ENCODE measurements around the gene YARS1. TPM values are rescaled to one million over a fixed set of nuclear protein-coding genes. Genes with fewer than 3 reads are reported as not detected.

Gene YARS1
- total and polyA plus RNA-seq, 2 of the 13 experiments (the other 11 are each of a cell fraction or from before 2014, with no cell fraction given) = 50.1 to 113 TPM

- no peak for TF ChIP-seq TSC22D2 (CRISPR knock-in tag; IDR thresholded peaks at IDR 0.05; ENCODE audit: borderline replicate concordance)
- no peak for TF ChIP-seq ATF4 (CRISPR knock-in tag; IDR thresholded peaks at IDR 0.05)
- TF ChIP-seq MATR3 (CRISPR knock-in tag; IDR thresholded peaks at IDR 0.05) = no peak
- no peak for TF ChIP-seq ZNF235 (CRISPR knock-in tag; IDR thresholded peaks at IDR 0.05; ENCODE audit: borderline replicate concordance)
- no peak for TF ChIP-seq KDM6A (CRISPR knock-in tag; IDR thresholded peaks at IDR 0.05; ENCODE audit: low read depth)
- TF ChIP-seq ZNF574 (CRISPR knock-in tag; IDR thresholded peaks at IDR 0.05) = no peak
- no peak for TF ChIP-seq TMF1 (CRISPR knock-in tag; IDR thresholded peaks at IDR 0.05; ENCODE audit: low read depth)
Observed at GRCh38 chr1:32858791-32859190, 41.6 kb upstream of the YARS1 start (continued).

GRCh38 chr1:32858136-32858535, 41.0 kb upstream of the YARS1 start:
- H3K4me2 ChIP-seq (ENCODE audit: low read depth, low read length) = no peak overlapping the region
- CTCF ChIA-PET (ENCODE audit: low intra/inter-chr PET ratio, low total read pairs) = no interaction called here

More at GRCh38 chr1:32858136-32858535, 41.0 kb upstream of the YARS1 start:
- ATAC-seq (no peak), FAIRE-seq (no peak), DNase-seq (ENCODE audit: low spot score) (no peak)
- WGBS (ENCODE audit: low lambda C conversion rate) = 94% methylated on average over 2 of the region's 2 CpGs
- BruUV-seq (replicated peaks) = no TSS peak
- POLR2A ChIA-PET = no interaction called here
- Histone ChIP-seq H4K20me1 (ENCODE audit: insufficient read depth, low read length) (no peaks in the 10 kb centered on the region), H3K9ac (ENCODE audit: insufficient read depth, low read depth, low read length) (no peak overlapping the region), H2AFZ (ENCODE audit: low read length) (no peak overlapping the region), H3K27ac (ENCODE audit: extremely low read length, insufficient read depth, low read length) (no peak overlapping the region), H3K36me3 (replicated peaks in 1 of 2; ENCODE audit: control insufficient read depth in 1 of 2, insufficient read depth in 2 of 2, low read length in 2 of 2) (peaks cover 1 to 36% of the 10 kb centered on the region in 2 experiments; a peak in 3 of 5 replicates), H3K9me3 (ENCODE audit: low read length) (no peaks in the 10 kb centered on the region), H3K79me2 (ENCODE audit: insufficient read depth, low read length) (no peaks in the 10 kb centered on the region), H3K4me1 (ENCODE audit: insufficient read depth, low read length) (peaks cover 8% of the 10 kb centered on the region; the same call in 1 of the 2 replicates), H3K27me3 (ENCODE audit: control insufficient read depth in 1 of 2, insufficient read depth in 2 of 2, low read length in 2 of 2) (no peaks in the 10 kb centered on the region), H3K4me3 (replicated peaks in 1 of 3; ENCODE audit: insufficient read depth in 1 of 3, low read depth in 2 of 3, low read length in 3 of 3) (no peak overlapping the region)
- TF ChIP-seq EP300 (IDR thresholded peaks at IDR 0.05; ENCODE audit: low read depth in 2 of 2, low read length in 2 of 2) (no peak), EP300 (CRISPR knock-in tag; IDR thresholded peaks at IDR 0.05; ENCODE audit: borderline replicate concordance) (no peak), FIP1L1 (IDR thresholded peaks at IDR 0.05; ENCODE audit: borderline replicate concordance, insufficient read depth, low read depth, low read length) (no peak), RBAK (CRISPR knock-in tag; IDR thresholded peaks at IDR 0.05) (no peak), ZNF781 (CRISPR knock-in tag; IDR thresholded peaks at IDR 0.05; ENCODE audit: borderline replicate concordance, not compliant biosample characterization) (no peak), CBX2 (IDR thresholded peaks at IDR 0.05; ENCODE audit: low read depth, low read length) (no peak), CBX2 (CRISPR knock-in tag; IDR thresholded peaks at IDR 0.05; ENCODE audit: low read depth) (no peak), ZNF709 (CRISPR knock-in tag; IDR thresholded peaks at IDR 0.05) (no peak), ZNF562 (CRISPR knock-in tag; IDR thresholded peaks at IDR 0.05; ENCODE audit: borderline replicate concordance) (no peak)
- in situ Hi-C loops (cut with HindIII; ENCODE audit: extremely low pct_ligation_motif_present, low pct_unique_long_range_greater_than_20kb) = no loop called here
- intact Hi-C loops (cut with micrococcal nuclease; ENCODE audit: unreplicated experiment) = no loop called here

Measured in HepG2 (cell line).